Measurements from ENCODE around the gene BLACAT1. TPM values are rescaled to one million over a fixed set of nuclear protein-coding genes. Genes with fewer than 3 reads are reported as not detected.

BLACAT1 gene
- total and polyA plus RNA-seq, 7 donors: 0.36 to 0.51 TPM; not detected in 5

DNA sequence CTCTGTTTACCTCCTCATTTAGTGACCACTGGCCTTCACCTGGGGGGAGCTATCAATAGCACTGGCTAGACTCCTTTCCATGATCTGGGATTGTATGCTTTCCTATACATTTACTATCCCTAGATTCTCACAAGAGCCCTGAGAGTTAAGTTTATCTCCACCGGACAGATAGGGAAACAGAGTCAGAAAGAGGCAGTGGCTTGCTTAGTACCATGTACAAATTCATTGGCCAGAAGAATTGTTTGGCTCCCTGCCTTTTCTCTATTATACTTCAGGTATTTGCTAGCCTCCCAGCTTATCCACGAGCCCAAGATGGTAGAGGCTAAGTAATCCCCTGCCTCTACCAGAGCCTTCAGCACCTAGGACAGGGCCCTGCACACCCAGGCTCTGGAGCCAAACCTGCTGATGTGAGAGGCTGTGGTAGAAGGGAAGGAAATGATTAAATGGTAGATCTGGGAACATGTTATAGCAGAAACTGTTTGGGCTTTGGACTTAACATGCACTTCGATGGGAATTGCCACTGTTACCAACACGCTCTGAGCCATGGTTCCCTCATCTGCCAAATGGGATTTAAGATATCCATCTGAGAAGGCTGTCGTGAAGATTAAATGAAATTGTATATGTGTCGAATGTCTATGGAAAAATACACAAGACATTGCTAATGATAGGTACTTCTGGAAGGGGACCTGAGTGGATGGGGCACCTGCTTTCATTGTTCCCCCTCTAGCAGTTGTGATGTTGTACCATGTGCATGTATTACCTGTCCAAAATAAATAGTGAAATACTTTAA, 3.1 kb upstream of the BLACAT1 start:
- no peaks in the 10 kb centered on the region for H3K9me3 ChIP-seq
- H3K4me1 ChIP-seq: peaks cover 0 to 22% (median 20%) of the 10 kb centered on the region in 4 donors
- H3K27me3 ChIP-seq: peaks cover 37 to 76% (median 53%) of the 10 kb centered on the region in 3 donors
- H3K27ac ChIP-seq: no peak overlapping the region
- no peaks in the 10 kb centered on the region for H3K36me3 ChIP-seq
- intact Hi-C loops (cut with DNase I): no loop called here
- H3K4me3 ChIP-seq: no peak overlapping the region
- DNase-seq: no peak
- TF ChIP-seq POLR2AphosphoS5 (IDR thresholded peaks at IDR 0.05): no peak
- 54 to 60% methylated on average over 6 of the region's 6 CpGs for WGBS, 2 donors

DNA sequence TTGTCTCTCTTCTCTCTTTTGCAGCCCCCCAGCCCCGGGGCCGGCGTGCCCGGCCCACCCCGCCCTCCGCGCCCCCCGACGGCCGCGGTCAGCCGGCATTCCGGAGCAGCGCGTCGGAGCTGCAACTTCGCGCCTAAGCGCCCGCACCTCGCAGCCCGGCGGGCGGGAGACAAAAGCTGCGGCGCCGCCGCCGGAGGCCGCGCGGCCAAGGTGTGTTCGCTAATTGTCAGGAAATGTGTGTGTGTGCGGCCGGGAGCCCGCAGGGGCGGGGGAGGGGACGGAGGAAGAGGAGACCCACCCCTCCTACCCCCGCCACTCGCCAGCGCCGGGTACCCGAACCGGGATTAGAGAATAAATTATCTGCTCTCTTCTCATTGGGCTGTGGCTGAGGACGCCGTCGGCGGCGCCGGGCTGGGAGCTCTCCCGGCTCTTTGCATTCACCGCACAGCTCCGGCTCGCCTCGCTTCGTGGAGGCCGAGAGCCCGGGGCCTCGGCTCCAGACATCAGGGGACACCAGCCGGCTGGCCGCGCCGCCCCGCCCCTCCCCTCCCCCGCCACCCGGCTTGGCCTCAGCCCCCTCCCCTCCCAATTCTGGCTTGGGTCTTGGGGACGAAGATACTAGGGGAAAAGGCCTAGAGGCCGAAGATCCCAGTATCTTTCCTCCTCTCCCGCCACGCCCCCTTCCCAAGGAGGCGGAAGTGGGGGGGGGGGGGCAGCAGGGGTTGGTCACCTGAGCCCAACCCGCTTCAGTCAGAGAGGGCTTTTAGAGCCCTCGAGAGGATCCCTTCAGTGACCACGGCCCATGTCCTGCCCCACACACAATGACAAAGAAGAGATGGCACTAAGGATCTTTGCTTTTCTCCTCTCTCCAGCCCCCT, 1.3 kb upstream of the BLACAT1 start:
- Histone ChIP-seq H3K27me3 (peaks cover 50 to 84% (median 66%) of the 10 kb centered on the region in 3 donors), H3K9me3 (no peaks in the 10 kb centered on the region), H3K36me3 (no peaks in the 10 kb centered on the region), H3K4me3 (peak overlapping the region in 2 of 4 donors; percentile 12 to 26), H3K27ac (no peak overlapping the region), H3K4me1 (peaks cover 0 to 22% (median 20%) of the 10 kb centered on the region in 4 donors)
- no peak for DNase-seq
- 2% methylated on average over 72 to 73 of the region's 74 CpGs for WGBS, 2 donors
- intact Hi-C loops (cut with DNase I): no loop called here
- TF ChIP-seq POLR2A (IDR thresholded peaks at IDR 0.05): no peak
- TF ChIP-seq, protein P1, sequence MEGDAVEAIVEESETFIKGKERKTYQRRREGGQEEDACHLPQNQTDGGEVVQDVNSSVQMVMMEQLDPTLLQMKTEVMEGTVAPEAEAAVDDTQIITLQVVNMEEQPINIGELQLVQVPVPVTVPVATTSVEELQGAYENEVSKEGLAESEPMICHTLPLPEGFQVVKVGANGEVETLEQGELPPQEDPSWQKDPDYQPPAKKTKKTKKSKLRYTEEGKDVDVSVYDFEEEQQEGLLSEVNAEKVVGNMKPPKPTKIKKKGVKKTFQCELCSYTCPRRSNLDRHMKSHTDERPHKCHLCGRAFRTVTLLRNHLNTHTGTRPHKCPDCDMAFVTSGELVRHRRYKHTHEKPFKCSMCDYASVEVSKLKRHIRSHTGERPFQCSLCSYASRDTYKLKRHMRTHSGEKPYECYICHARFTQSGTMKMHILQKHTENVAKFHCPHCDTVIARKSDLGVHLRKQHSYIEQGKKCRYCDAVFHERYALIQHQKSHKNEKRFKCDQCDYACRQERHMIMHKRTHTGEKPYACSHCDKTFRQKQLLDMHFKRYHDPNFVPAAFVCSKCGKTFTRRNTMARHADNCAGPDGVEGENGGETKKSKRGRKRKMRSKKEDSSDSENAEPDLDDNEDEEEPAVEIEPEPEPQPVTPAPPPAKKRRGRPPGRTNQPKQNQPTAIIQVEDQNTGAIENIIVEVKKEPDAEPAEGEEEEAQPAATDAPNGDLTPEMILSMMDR (IDR thresholded peaks at IDR 0.05): no peak
- no peak for TF ChIP-seq POLR2AphosphoS5 (IDR thresholded peaks at IDR 0.05)
- no peak for TF ChIP-seq EP300 (IDR thresholded peaks at IDR 0.05)

DNA sequence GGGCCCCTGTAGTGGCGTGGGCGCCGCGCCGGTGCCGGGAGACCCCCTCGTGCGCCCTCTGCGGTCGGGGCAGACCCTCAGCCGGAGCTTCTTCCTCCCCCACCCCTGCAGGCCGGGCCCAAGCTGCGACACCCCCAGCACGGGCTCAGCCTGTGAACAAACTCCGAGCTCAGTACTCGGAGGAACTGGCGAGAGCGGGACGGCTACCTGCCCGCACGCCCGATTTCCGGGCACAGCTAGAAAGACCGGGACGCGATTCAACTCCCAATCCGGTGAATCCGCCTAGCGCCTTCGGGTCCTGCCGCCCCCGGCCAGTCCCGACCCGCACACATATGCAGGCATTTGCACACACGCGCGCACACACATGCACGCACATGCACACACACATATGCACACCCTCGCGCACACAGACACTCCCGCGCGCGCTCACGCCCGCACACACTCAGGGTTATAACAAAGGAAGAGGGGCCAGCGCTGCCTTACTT, 580 bp upstream of the BLACAT1 start:
- Histone ChIP-seq H3K27me3 (peaks cover 50 to 91% (median 71%) of the 10 kb centered on the region in 3 donors), H3K4me1 (peaks cover 0 to 22% (median 20%) of the 10 kb centered on the region in 4 donors), H3K36me3 (no peaks in the 10 kb centered on the region), H3K4me3 (peak overlapping the region in 2 of 4 donors; percentile 12 to 26), H3K9me3 (no peaks in the 10 kb centered on the region), H3K27ac (no peak overlapping the region)
- no peak for DNase-seq
- WGBS, 2 donors: 1 to 2% methylated on average over 47 of the region's 47 CpGs
- no peak for TF ChIP-seq POLR2AphosphoS5 (IDR thresholded peaks at IDR 0.05)
- TF ChIP-seq, protein P1 (IDR thresholded peaks at IDR 0.05): no peak
- TF ChIP-seq POLR2A (IDR thresholded peaks at IDR 0.05): no peak
- no peak for TF ChIP-seq EP300 (IDR thresholded peaks at IDR 0.05)
- intact Hi-C loops (cut with DNase I): no loop called here

DNA sequence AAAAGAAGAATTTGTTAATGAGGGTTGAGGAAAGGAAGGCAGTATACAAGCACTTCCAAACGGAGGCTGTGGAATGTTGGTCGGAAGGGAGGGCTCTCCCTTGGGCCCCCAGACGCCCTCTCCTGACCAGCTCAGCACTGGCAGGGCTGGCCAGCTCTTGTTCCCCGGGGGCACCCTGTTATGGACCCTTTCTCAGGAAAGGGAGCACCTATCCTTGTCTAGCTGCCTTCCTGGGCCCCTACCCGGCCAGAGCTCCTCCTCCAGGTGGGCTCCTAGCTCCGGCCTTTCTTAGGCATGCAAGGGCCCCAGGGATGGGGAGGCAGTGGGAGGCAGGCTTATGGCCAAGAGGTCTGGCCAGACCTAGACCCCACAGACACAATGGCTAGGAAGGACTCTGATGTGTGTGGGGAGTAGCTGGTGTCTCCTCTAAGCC, 926 bp downstream of the BLACAT1 start:
- intact Hi-C loops (cut with DNase I): no loop called here
- Histone ChIP-seq H3K4me1 (peaks cover 0 to 23% (median 23%) of the 10 kb centered on the region in 4 donors), H3K27me3 (peaks cover 50 to 98% (median 82%) of the 10 kb centered on the region in 3 donors), H3K4me3 (no peak overlapping the region), H3K36me3 (no peaks in the 10 kb centered on the region), H3K9me3 (no peaks in the 10 kb centered on the region), H3K27ac (no peak overlapping the region)
- WGBS, 2 donors: 27 to 47% methylated on average over 6 of the region's 6 CpGs
- DNase-seq: no peak
- TF ChIP-seq POLR2A (IDR thresholded peaks at IDR 0.05) (no peak), EP300 (IDR thresholded peaks at IDR 0.05) (no peak), POLR2AphosphoS5 (IDR thresholded peaks at IDR 0.05) (no peak)
- TF ChIP-seq, protein P1 (IDR thresholded peaks at IDR 0.05): no peak

DNA sequence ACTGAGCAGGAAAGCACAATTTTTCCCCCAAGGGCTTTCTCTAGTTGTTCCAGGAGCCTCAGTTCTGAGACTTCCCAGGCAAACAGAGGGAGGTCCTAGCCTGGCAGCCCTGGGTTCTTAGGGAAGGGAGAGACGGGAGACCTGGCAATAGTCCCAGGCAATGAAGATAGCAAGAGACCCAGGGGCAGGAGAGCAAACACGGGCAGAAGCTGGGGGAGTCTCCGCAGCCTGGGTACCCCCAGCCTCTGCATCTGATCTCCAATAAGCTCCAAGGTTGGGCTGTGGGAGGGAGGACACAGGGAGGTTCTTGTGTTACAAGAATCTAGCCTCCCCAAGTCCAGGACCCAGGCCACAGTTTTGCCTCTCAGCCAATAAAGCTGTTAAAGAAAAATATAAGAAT, 2.4 kb downstream of the BLACAT1 start:
- intact Hi-C loops (cut with DNase I): no loop called here
- TF ChIP-seq EP300 (IDR thresholded peaks at IDR 0.05) (no peak), POLR2A (IDR thresholded peaks at IDR 0.05) (no peak), POLR2AphosphoS5 (IDR thresholded peaks at IDR 0.05) (no peak)
- TF ChIP-seq, protein P1 (IDR thresholded peaks at IDR 0.05): no peak
- DNase-seq: no peak
- H3K27me3 ChIP-seq: peaks cover 50 to 91% (median 78%) of the 10 kb centered on the region in 3 donors
- H3K9me3 ChIP-seq: no peaks in the 10 kb centered on the region
- no peak overlapping the region for H3K27ac ChIP-seq
- H3K4me1 ChIP-seq: peaks cover 0 to 25% (median 23%) of the 10 kb centered on the region in 4 donors
- no peak overlapping the region for H3K4me3 ChIP-seq
- 24 to 55% methylated on average over 3 of the region's 3 CpGs for WGBS, 2 donors
- H3K36me3 ChIP-seq: no peaks in the 10 kb centered on the region
